Fibroblast of lung (primary cell): ENCODE data around the gene HLA-DOA. TPM values are rescaled to one million over a fixed set of nuclear protein-coding genes. Genes with fewer than 3 reads are reported as not detected.

Experiments used
- DNase-seq, 2 donors: peaks; one replicate each; pipeline versions ENCODE4 v3.0.0 to v3.0.0-alpha.2; 2010; ENCODE audit warnings: low read depth in 2 of 2
- H2AFZ ChIP-seq: 2 replicates; pipeline ENCODE4 v1.5.1; 2012; ENCODE audit warnings: low read length, control low read depth, inconsistent platforms
- H3K27ac ChIP-seq: 2 replicates; pipeline ENCODE4 v1.5.1; 2011; ENCODE audit warnings: low read length, control low read depth; ENCODE audit not compliant: insufficient read depth
- H3K27me3 ChIP-seq: 2 replicates; pipeline ENCODE4 v1.5.1; 2011; ENCODE audit warnings: mild to moderate bottlenecking, low read length; ENCODE audit not compliant: control insufficient read depth, insufficient read depth
- H3K36me3 ChIP-seq: 2 replicates; pipeline ENCODE4 v1.5.1; 2011; ENCODE audit warnings: low read length; ENCODE audit not compliant: control insufficient read depth, insufficient read depth
- H3K4me1 ChIP-seq: 2 replicates; pipeline ENCODE4 v1.5.1; 2011; ENCODE audit warnings: low read length; ENCODE audit not compliant: control insufficient read depth, insufficient read depth; ENCODE audit errors: extremely low read depth
- H3K4me2 ChIP-seq: 2 replicates; pipeline ENCODE4 v1.5.1; 2011; ENCODE audit warnings: low read length, control low read depth; ENCODE audit not compliant: insufficient read depth; ENCODE audit errors: extremely low read depth
- H3K4me3 ChIP-seq, 4 experiments: fragments of 200-600 bp in 1 of 4; sonication (generic) in 1 of 4; replicated peaks in 1 of 4; 2 replicates each; pipeline ENCODE4 v1.5.1; 2011 to 2016; ENCODE audit warnings: low read length in 4 of 4, low read depth in 3 of 4, mild to moderate bottlenecking in 3 of 4, control low read depth in 2 of 4, inconsistent platforms in 1 of 4, mixed read lengths in 1 of 4; ENCODE audit not compliant: insufficient read depth in 1 of 4; ENCODE audit errors: control extremely low read depth in 1 of 4
- H3K79me2 ChIP-seq: 2 replicates; pipeline ENCODE4 v1.5.1; 2012; ENCODE audit warnings: mild to moderate bottlenecking, low read length, inconsistent platforms; ENCODE audit not compliant: control insufficient read depth, insufficient read depth
- H3K9ac ChIP-seq: 2 replicates; pipeline ENCODE4 v1.5.1; 2011; ENCODE audit warnings: mild to moderate bottlenecking, low read length, control low read depth; ENCODE audit not compliant: insufficient read depth
- H3K9me3 ChIP-seq: 2 replicates; pipeline ENCODE4 v1.5.1; 2012; ENCODE audit warnings: low read depth, low read length; ENCODE audit not compliant: control insufficient read depth, insufficient read depth
- H4K20me1 ChIP-seq: 2 replicates; pipeline ENCODE4 v1.5.1; 2011; ENCODE audit warnings: low read length; ENCODE audit not compliant: control insufficient read depth, insufficient read depth; ENCODE audit errors: extremely low read depth
- EZH2 ChIP-seq: IDR thresholded peaks from 2 replicates; pipeline ENCODE4 v1.5.1; 2012; ENCODE audit warnings: low read length, control low read depth, mild to moderate bottlenecking; ENCODE audit errors: missing control alignments
- polyA plus RNA-seq, 2 donors: library from polyadenylated mRNA; depleted of rRNA in 1 of 2; stranded (reverse) in 1 of 2; unstranded in 1 of 2; fragments of >200 nt; gene quantifications; 2 replicates each; pipeline ENCODE4 v1.2.1, GENCODE V29; 2011 to 2012; ENCODE audit warnings: missing spikeins in 1 of 2
- total RNA-seq: library from RNA; depleted of rRNA; stranded (reverse); fragments of >200 nt; gene quantifications from 2 replicates; pipeline ENCODE4 v1.2.1, GENCODE V29; 2014
- TF ChIP-seq, protein P1 (sequence below), 2 donors: IDR thresholded peaks in 1 of 2; conservative IDR thresholded peaks in 1 of 2; 1 replicate in 1 of 2; 2 replicates in 1 of 2; pipeline ENCODE4 v1.5.1; 2011 to 2012; ENCODE audit warnings: low read length in 2 of 2, control low read depth in 1 of 2, inconsistent platforms in 1 of 2, low read depth in 1 of 2, mild to moderate bottlenecking in 1 of 2

The HLA-DOA gene
- total and polyA plus RNA-seq, 2 donors (not counting 1 experiment from before 2014, with no cell fraction given), result not detected

GRCh38 chr6:32954986-32955802 lies 54.2 kb downstream of the HLA-DOA start:
- Histone ChIP-seq H3K79me2 (no peaks in the 10 kb centered on the region), H3K4me2 (no peak overlapping the region)
- no peak for DNase-seq

DNA sequence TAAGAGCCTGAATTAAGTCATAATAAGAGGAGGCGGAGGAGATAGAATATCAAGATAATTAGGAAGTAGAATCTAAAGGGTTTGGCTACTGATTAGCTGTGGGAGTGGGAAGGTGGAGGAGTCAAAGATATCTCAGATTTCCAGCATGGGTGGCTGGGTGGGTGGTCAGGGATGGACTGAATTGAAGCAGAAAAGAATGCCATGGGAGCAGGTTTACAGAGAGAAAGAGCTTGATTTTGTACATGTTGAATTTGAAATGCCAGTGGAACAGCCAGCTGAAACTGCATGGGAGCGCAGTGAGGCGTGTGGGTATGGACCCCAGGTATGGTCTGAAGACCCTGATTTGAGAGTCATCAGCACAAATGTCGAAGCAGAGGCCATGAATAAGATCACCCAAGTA lies 55.1 kb downstream of the HLA-DOA start:
- Histone ChIP-seq H3K79me2 (no peaks in the 10 kb centered on the region), H3K9me3 (no peaks in the 10 kb centered on the region), H3K4me3 (no peak overlapping the region), H3K4me1 (no peaks in the 10 kb centered on the region), H2AFZ (no peak overlapping the region), H3K27me3 (no peaks in the 10 kb centered on the region), H3K27ac (no peak overlapping the region), H4K20me1 (no peaks in the 10 kb centered on the region), H3K9ac (no peak overlapping the region), H3K36me3 (no peaks in the 10 kb centered on the region), H3K4me2 (no peak overlapping the region)
- DNase-seq, result no peak
- TF ChIP-seq, protein P1, sequence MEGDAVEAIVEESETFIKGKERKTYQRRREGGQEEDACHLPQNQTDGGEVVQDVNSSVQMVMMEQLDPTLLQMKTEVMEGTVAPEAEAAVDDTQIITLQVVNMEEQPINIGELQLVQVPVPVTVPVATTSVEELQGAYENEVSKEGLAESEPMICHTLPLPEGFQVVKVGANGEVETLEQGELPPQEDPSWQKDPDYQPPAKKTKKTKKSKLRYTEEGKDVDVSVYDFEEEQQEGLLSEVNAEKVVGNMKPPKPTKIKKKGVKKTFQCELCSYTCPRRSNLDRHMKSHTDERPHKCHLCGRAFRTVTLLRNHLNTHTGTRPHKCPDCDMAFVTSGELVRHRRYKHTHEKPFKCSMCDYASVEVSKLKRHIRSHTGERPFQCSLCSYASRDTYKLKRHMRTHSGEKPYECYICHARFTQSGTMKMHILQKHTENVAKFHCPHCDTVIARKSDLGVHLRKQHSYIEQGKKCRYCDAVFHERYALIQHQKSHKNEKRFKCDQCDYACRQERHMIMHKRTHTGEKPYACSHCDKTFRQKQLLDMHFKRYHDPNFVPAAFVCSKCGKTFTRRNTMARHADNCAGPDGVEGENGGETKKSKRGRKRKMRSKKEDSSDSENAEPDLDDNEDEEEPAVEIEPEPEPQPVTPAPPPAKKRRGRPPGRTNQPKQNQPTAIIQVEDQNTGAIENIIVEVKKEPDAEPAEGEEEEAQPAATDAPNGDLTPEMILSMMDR (conservative IDR thresholded peaks at IDR 0.05 in 1 of 2, IDR thresholded peaks at IDR 0.05 in 1 of 2; ENCODE audit: low read depth in 1 of 2, low read length in 2 of 2), result no peak
- TF ChIP-seq EZH2, result no peak

More at GRCh38 chr6:32954986-32955802, 54.2 kb downstream of the HLA-DOA start:
- TF ChIP-seq, protein P1 (conservative IDR thresholded peaks at IDR 0.05 in 1 of 2, IDR thresholded peaks at IDR 0.05 in 1 of 2; ENCODE audit: low read depth in 1 of 2, low read length in 2 of 2), result peak; percentile 30 to 43
- TF ChIP-seq EZH2, result no peak
- Histone ChIP-seq H3K27me3 (no peaks in the 10 kb centered on the region), H2AFZ (no peak overlapping the region), H3K36me3 (no peaks in the 10 kb centered on the region), H4K20me1 (no peaks in the 10 kb centered on the region), H3K9me3 (no peaks in the 10 kb centered on the region), H3K27ac (no peak overlapping the region), H3K9ac (no peak overlapping the region), H3K4me1 (no peaks in the 10 kb centered on the region), H3K4me3 (no peak overlapping the region)

Other genes starting within 250 kb of the HLA-DOA start
- gene HLA-DQB2, start 246.1 kb downstream of the HLA-DOA start, total RNA-seq, result not detected in 2 replicates
- not detected in 2 replicates for gene HLA-DQB2, start 246.1 kb downstream of the HLA-DOA start, polyA plus RNA-seq
- under 0.01 and 0.26 TPM in 2 replicates for gene HLA-DOB, start 192.6 kb downstream of the HLA-DOA start, total RNA-seq
- 0.16 and 0.49 TPM in 2 replicates for gene HLA-DOB, start 192.6 kb downstream of the HLA-DOA start, polyA plus RNA-seq
- gene TAP2, start 170.9 kb downstream of the HLA-DOA start, total RNA-seq, result 14.1 and 27.7 TPM in 2 replicates
- 18.6 and 20.7 TPM in 2 replicates for gene TAP2, start 170.9 kb downstream of the HLA-DOA start, polyA plus RNA-seq
- gene PSMB8, start 165.5 kb downstream of the HLA-DOA start, total RNA-seq, result 72.9 and 77.3 TPM in 2 replicates
- gene PSMB8, start 165.5 kb downstream of the HLA-DOA start, polyA plus RNA-seq, result 77.1 and 80.0 TPM in 2 replicates
- gene TAP1, start 155.9 kb downstream of the HLA-DOA start, total RNA-seq, result 66.8 and 107 TPM in 2 replicates
- 30.7 and 31.4 TPM in 2 replicates for gene TAP1, start 155.9 kb downstream of the HLA-DOA start, polyA plus RNA-seq
- 54.7 and 64.4 TPM in 2 replicates for gene PSMB9, start 155.4 kb downstream of the HLA-DOA start, total RNA-seq
- gene PSMB9, start 155.4 kb downstream of the HLA-DOA start, polyA plus RNA-seq, result 43.0 and 75.0 TPM in 2 replicates
- 0.51 and 0.83 TPM in 2 replicates for gene HLA-DMB, start 68.6 kb downstream of the HLA-DOA start, total RNA-seq
- 0.28 TPM in 2 replicates for gene HLA-DMB, start 68.6 kb downstream of the HLA-DOA start, polyA plus RNA-seq
- gene HLA-DMA, start 56.5 kb downstream of the HLA-DOA start, total RNA-seq, result 9.8 and 12.1 TPM in 2 replicates
- 3.7 and 7.1 TPM in 2 replicates for gene HLA-DMA, start 56.5 kb downstream of the HLA-DOA start, polyA plus RNA-seq
- gene BRD2, start 41.0 kb downstream of the HLA-DOA start, total RNA-seq, result 59.3 and 75.6 TPM in 2 replicates
- gene BRD2, start 41.0 kb downstream of the HLA-DOA start, polyA plus RNA-seq, result 126 and 154 TPM in 2 replicates
- gene HLA-DPA1, start 64.1 kb upstream of the HLA-DOA start, total RNA-seq, result 1.0 and 1.5 TPM in 2 replicates
- 3.3 and 9.1 TPM in 2 replicates for gene HLA-DPA1, start 64.1 kb upstream of the HLA-DOA start, polyA plus RNA-seq
- 1.3 and 5.4 TPM in 2 replicates for gene HLA-DPB1, start 66.4 kb upstream of the HLA-DOA start, total RNA-seq
- gene HLA-DPB1, start 66.4 kb upstream of the HLA-DOA start, polyA plus RNA-seq, result 11.0 and 11.5 TPM in 2 replicates
- 0.17 and 0.26 TPM in 2 replicates for gene COL11A2, start 182.9 kb upstream of the HLA-DOA start, total RNA-seq
- 0.06 and 0.17 TPM in 2 replicates for gene COL11A2, start 182.9 kb upstream of the HLA-DOA start, polyA plus RNA-seq
- 20.0 and 25.9 TPM in 2 replicates for gene RXRB, start 191.1 kb upstream of the HLA-DOA start, total RNA-seq
- 33.1 and 34.0 TPM in 2 replicates for gene RXRB, start 191.1 kb upstream of the HLA-DOA start, polyA plus RNA-seq
- gene SLC39A7, start 191.3 kb upstream of the HLA-DOA start, total RNA-seq, result 89.9 and 112 TPM in 2 replicates
- 121 and 160 TPM in 2 replicates for gene SLC39A7, start 191.3 kb upstream of the HLA-DOA start, polyA plus RNA-seq
- gene HSD17B8, start 195.1 kb upstream of the HLA-DOA start, total RNA-seq, result 11.0 and 11.4 TPM in 2 replicates
- gene HSD17B8, start 195.1 kb upstream of the HLA-DOA start, polyA plus RNA-seq, result 4.9 and 5.9 TPM in 2 replicates
- gene RING1, start 198.9 kb upstream of the HLA-DOA start, total RNA-seq, result 30.6 and 33.1 TPM in 2 replicates
- 24.7 and 27.3 TPM in 2 replicates for gene RING1, start 198.9 kb upstream of the HLA-DOA start, polyA plus RNA-seq